HG03039 (cell line): ENCODE results near the gene STAG3.
"Not testable (repeated sequence)": the region's sequence is repeated elsewhere in the genome, so short reads cannot be mapped to it uniquely, and the experiment has no call there.

Experiments used
- ATAC-seq: cut with Tn5 transposase; IDR thresholded peaks from one replicate; pipeline ENCODE4 v1.9.1; 2021; ENCODE audit warnings: mild to moderate bottlenecking, moderate library complexity; ENCODE audit not compliant: unreplicated experiment

The STAG3 gene

DNA sequence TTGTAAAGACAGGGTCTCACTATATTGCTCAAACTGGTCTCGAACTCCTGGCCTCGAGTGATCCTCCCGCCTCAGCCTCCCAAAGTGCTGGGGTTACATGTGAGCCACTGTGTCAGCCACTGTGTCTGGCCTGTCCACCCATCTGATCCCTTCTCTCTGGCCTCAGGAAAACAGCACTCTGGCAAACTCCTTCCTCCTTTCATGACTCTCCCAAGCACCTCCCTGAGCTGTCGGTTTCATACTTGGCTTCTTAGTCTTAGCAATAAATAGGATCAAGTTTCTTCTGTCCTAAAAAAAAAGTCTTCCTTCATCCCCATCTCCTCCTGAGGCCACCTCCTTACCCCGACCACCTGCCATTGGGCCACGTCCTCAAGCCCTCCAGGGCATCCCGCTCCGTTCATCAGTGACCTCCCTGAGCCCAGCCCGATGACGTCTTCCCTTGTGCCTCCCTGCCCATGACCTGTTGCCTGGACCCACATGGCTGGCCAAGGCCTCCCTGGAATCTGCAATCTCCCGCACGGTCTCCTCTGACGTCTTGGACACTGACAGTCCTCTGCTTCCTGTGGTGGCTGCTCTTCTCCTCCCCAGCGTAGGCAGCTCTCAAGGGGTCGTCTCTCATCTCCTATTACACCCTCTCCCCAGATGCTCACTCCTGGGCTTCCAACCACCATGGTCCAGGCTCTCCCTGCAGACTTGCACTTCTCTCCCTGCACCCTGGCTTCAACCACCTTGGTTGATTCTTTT is 68.6 kb downstream of the STAG3 start:
- not testable (repeated sequence) for ATAC-seq

DNA sequence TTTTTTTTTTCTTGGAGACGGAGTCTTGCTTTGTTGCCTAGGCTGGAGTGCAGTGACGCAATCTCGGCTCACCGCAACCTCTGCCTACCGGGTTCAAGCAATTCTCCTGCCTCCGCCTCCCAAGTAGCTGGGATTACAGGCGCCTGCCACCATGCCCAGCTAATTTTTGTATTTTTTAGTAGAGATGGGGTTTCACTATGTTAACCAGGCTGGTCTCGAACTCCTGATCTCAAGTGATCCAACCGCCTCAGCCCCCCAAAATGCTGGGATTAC is 69.1 kb downstream of the STAG3 start:
- ATAC-seq: not testable (repeated sequence)

DNA sequence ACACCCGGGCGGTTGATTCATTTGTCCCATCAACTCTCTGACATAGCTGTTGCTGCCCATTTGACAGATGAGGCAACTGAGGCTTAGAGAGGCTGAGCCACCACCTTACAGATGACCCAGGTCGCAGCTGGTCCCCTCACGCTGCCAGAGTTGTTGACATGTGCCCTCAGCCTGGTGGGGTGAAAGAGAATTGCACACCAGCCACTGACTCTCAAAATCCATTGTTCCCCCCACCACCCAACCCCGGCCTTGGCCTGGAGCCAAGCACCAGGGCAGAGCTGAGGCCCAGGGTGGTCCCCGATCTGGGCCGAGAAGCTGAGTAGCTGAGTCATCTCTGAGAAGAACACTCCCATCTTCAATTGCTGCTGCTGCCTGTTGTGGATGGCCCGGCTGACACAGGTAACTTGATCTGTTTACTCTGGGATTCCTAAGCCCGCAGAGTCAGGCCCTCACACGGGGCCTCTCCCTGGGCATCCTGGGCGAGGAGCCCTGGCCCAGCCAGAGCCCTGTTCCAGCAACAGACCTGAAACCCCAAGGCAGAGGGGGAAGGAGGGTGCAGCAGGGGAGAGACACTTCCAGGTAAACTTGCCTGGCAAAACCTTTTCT is 69.5 kb downstream of the STAG3 start:
- no peak for ATAC-seq

DNA sequence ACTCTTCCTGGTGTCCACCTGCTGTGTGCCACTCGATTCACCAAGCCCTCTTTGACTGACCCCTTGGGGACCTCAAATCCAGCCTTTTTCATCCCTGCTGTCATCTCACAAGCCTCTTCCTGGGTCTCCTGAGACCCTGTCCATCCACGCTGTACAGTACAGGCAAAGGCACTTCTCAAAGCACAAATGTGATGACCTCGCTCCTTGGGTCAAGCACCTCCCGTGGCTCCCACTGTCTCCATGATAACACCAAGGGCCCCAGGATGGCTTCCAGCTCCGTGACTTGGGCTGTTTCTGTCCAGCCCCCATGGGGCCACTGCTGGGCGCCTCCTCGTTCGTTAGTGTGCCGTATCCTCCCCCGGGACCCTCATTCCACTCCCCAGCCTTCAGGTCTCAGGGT is 70.8 kb downstream of the STAG3 start:
- ATAC-seq: no peak

DNA sequence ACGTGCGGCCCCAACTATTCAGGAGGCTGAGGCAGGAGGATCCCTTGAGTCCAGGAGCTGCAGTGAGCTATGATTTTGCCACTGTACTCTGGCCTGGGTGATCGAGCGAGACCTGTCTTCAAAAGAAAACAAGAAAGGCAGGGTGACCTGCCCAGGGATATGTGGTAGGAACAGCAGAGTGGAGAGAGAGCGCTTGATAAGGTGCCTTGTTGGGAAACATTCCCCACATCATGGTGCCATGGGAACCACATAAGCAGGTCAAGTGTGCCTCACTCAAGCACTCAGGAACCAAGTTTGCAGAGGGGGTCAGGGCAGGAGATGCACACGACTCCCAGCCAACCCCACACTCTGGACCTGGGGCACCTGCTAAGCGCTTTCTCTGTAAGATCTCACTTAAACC is 79.3 kb downstream of the STAG3 start:
- ATAC-seq: no peak

DNA sequence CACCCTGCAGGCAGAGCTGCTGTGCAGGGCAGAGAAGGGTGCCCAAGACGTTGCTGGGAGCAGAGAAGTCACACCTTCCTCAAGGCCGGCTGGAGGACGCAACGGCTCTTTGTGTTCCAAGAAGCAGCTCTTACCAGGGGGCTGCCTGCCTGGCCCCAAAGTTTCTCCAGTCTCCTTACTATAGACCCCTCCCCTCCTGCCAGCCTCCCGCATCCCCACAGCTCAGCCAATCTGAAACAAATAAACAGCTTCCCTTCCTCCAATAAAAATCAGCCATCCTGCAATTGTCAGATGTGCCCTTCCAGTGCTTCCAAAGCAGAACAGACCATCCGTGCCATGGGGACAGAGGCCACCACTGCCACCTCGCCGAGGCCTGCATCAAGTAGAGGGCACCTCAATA is 82.3 kb downstream of the STAG3 start:
- ATAC-seq: not testable (repeated sequence)

DNA sequence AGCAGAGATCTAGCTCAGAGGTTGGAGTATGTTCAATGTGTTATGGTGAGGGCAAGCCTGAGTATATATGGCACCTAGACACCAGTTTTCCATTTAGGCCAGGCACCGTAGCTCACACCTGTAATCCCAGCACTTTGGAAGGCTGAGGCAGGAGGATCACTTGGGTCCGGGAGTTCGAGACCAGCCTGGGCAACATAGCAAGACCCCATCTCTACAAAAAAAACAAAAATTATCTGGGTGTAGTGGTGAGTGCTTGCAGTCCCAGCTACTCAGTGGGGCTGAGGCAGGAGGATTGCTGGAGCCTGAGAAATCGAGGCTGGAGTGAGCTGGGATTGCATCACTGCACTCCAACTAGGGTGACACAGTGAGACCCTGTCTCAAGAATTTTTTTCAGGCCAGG is 85.2 kb downstream of the STAG3 start:
- not testable (repeated sequence) for ATAC-seq
